ENCODE measurements around the gene RTEL1.
"Not testable (repeated sequence)": the region's sequence is repeated elsewhere in the genome, so short reads cannot be mapped to it uniquely, and the experiment has no call there.

RTEL1 gene

DNA sequence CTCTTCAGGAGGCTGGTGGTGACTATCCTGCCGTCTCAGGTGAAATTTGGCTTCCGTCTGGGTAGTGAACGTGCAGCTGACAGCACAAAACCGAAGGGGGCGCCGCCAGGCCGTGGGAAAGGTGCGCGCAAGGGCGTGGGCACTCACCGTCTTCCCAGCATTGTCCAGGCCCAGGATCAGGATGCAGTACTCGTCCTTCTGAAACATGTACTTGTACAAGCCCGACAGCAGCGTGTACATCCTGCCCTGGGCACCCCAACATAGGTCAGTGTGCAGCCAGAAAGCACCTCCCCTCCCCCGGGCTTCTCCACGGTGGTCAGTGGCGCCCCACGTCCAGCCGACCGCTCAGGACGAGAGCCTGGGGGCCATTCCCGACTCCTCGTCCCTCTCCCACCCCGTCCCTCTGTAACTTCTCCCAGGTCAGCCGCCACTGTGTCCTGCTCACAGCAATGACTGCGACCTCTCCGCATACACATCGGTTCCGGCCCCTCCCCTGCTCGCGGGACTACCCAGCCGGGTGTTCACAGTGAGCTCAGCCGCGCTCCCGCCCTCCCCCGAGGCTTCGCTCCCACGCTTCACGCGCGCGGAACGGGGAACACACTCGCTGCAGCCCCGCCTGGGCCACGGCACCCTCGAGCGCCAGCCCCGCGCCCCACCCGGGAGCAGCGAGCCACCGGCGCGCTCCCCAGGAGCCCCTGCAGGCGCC is 48.9 kb downstream of the RTEL1 start:
- DNase-seq (ENCODE audit: insufficient read length, low spot score) (peak; percentile 73), FAIRE-seq (peak; percentile 75)

DNA sequence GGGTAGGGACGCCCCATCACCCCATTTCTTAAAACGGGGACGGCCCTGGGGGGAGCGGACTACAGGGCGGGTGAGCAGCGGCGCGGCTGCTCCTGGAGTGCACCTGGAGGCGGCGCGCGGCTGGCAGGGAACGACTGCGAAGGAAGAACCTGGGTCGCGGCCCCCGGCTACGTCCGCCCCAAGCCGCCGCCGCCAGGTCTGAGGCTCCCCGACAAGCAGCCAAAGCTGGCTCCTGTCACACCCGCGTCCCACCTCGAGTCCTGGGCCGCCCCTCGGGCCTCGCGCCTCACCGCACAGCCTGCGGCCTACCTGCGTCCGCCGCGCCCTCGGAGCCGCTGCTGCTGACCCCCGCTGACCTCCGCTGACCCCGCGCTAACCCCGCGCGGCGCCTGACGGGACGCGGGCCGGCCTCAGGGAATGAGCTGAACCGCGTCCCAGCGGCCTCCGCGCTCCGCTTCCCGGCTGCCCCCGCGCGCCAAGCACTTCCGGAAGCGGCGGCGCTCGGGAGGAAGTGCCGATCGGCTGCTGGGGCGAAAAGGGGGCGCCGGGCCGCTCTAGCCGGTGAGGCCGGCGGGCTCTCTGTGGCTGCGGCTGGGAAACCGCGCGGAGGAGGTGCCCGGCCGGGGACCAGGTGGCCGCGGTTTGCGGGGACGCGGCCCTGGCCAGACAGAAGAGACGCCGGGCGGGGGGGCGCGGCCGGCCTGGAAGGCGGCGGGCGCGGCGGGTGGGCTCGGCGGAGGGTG is 49.6 kb downstream of the RTEL1 start, which contains the start of the genes ARFRP1 and ZGPAT:
ARFRP1 (minus strand) TSS at position 419 of the 743 bp plus-strand sequence. CDS start 885 bp downstream, outside the sequence.
ZGPAT (plus strand) TSS at position 482 of the 743 bp plus-strand sequence. CDS start 542 bp downstream, outside the sequence.
- peak; percentile 52 for FAIRE-seq
- DNase-seq (ENCODE audit: insufficient read length, low spot score), result peak; percentile 92

DNA sequence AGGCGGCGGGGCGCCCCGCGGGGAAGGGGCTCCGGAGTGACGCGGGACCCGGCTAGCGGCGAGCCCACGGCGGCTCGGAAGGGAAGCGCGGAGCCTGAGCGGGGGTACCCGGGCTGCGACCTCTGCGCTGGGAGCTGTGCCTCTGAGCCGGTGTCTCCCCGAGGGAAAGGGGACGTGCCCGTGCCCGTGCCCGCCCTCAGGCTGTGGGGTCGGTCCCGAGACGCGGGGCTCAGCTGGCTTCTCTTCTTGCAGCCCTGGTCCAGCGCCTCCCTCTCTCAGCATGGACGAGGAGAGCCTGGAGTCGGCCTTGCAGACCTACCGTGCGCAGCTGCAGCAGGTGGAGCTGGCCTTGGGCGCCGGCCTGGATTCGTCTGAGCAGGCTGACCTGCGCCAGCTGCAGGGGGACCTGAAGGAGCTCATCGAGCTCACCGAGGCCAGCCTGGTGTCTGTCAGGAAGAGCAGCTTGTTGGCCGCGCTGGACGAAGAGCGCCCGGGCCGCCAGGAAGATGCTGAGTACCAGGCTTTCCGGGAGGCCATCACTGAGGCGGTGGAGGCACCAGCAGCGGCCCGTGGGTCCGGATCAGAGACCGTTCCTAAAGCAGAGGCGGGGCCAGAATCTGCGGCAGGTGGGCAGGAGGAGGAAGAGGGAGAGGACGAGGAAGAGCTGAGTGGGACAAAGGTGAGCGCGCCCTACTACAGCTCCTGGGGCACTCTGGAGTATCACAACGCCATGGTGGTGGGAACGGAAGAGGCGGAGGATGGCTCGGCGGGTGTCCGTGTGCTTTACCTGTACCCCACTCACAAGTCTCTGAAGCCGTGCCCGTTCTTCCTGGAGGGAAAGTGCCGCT is 50.4 kb downstream of the RTEL1 start:
- DNase-seq (ENCODE audit: insufficient read length, low spot score), result peak; percentile 36
- FAIRE-seq, result no peak

DNA sequence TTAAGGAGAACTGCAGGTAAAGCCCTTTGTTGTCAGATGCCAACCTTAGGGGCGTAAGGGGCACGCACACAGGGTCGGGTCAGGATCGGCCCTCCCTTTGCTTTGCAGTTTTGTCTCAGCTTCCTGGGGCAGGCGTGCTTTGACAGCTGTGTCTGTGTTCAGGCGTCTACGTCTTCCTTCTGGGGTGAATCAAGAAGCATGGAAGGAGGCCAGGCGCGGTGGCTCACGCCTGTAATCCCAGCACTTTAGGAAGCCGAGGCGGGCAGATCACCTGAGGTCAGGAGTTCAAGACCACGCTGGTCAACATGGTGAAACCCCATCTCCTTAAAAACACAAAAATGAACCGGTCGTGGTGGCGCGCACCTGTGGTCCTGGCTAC is 51.0 kb downstream of the RTEL1 start:
- FAIRE-seq, result no peak
- DNase-seq (ENCODE audit: insufficient read length, low spot score), result no peak

DNA sequence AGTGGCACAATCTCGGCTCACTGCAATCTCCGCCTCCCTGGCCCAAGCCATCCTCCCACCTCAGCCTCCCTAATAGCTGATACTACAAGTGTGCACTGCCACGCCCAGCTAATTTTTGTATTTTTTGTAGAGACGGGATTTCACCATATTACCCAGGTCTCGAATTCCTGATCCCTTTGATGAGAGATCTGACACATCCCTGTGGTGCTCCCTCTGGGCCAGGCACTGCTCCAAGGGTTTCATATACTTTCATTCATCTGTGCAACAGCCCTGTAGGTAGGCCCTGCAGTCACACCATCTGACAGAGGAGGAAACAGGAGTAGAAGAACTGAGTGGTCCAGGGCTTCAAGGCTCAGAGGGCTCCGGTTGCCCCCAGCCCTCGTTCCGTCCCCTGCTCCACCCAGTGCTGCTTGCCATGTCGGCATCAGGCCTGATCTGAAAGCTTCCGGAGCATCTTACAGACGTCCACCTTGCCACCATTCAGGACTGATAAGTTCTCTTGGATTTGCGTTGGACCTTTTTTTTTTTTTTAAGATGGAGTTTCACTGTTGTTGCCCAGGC is 53.1 kb downstream of the RTEL1 start:
- no peak for DNase-seq (ENCODE audit: insufficient read length, low spot score)

DNA sequence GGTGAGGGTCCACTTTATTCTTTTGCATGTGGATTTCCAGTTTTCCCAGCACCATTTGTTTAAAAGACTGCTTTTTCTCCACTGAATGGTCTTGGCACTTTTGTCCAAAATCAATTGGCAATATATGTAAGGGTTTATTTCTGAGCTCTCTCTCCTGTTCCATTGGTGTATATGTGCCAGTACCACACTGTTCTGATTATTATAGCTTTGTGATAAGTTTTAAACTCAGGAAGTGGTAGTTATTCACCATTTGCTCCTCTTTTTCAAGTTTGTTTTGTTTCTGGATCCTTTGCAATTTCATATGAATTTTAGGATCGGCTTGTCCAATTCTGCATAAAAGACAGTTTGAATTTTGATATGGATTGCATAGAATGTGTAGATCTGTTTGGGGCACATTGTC is 54.1 kb downstream of the RTEL1 start:
- FAIRE-seq (no peak), DNase-seq (ENCODE audit: insufficient read length, low spot score) (no peak)

More for the DNA sequence above, 53.1 kb downstream of the RTEL1 start:
- no peak for FAIRE-seq

DNA sequence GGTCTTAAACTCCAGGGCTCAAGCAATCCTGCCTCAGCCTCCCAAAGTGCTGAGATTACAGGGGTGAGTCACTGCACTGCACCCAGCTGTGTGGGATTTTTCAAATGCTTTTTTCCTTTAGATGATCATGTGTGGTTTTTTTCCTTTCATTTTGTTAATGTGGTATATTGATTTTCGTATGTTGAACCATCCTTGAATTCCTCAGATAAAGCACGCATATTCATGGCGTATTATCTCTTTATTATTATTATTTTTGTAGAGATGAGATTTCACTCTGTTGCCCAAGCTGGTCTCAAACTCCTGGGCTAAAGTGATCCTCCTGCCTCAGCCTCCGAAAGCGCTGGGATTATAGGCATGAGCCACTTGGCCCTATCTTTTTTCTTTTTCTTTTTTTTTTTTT is 56.7 kb downstream of the RTEL1 start:
- DNase-seq (ENCODE audit: insufficient read length, low spot score) (no peak), FAIRE-seq (no peak)

DNA sequence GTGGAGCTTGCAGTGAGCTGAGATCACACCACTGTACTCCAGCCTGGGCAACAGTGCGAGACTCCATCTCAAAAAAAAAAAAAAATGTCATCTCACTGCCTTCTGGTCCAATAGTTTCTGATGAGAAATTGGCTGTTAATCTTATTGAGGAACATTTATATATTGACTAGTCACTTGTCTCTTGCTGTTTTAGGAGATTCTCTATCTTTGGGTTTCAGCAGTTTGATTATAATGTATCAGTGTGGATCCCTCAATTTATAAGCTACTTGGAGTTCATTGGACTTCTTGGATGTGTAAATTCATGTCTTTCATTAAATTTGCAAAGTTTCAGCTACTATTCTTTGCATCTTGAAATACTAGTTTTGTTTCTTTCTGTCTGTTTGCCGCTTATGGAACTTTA is 60.9 kb downstream of the RTEL1 start:
- FAIRE-seq (no peak), DNase-seq (ENCODE audit: insufficient read length, low spot score) (no peak)

DNA sequence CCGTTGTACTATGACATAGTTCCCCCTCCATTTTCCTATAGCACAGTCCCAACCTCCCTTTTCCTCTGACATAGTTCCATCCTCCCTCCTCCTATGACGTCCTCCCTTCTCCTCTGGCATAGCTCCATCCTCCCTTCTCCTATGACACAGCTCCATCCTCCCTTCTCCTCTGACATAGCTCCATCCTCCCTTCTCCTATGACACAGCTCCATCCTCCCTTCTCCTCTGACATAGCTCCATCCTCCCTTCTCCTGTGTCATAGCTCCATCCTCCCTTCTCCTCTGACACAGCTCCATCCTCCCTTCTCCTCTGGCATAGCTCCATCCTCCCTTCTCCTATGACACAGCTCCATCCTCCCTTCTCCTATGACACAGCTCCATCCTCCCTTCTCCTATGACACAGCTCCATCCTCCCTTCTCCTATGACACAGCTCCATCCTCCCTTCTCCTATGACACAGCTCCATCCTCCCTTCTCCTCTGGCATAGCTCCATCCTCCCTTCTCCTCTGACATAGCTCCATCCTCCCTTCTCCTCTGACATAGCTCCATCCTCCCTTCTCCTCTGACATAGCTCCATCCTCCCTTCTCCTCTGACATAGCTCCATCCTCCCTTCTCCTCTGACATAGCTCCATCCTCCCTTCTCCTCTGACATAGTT is 65.0 kb downstream of the RTEL1 start:
- not testable (repeated sequence) for FAIRE-seq

DNA sequence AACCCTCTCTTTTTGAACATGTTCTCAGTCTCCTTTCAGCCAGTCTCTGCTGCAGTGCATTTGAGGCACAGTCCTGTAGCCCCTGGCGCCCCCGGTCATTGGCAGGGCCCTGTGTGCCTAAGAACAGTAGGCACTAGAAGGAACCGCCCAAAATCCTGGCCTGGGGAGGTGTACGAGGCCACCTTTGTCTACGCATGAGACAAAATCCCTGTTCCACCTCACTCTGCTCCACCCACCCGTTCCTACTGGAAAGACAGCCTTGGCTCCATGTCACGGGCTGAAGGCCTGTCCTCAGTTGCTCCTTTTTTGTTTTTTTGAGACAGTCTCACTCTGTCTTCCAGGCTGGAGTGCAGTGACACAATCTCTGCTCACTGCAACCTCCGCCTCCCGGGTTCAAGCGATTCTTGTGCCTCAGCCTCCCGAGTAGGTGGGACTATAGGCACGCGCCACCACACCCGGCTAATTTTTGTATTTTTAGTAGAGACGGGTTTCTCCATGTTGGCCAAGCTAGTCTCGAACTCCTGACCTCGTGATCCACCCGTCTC is 72.1 kb downstream of the RTEL1 start:
- FAIRE-seq; DNase-seq (ENCODE audit: insufficient read length, low spot score): not testable (repeated sequence)

More for the DNA sequence above, 65.0 kb downstream of the RTEL1 start:
- DNase-seq (ENCODE audit: insufficient read length, low spot score), result not testable (repeated sequence)

DNA sequence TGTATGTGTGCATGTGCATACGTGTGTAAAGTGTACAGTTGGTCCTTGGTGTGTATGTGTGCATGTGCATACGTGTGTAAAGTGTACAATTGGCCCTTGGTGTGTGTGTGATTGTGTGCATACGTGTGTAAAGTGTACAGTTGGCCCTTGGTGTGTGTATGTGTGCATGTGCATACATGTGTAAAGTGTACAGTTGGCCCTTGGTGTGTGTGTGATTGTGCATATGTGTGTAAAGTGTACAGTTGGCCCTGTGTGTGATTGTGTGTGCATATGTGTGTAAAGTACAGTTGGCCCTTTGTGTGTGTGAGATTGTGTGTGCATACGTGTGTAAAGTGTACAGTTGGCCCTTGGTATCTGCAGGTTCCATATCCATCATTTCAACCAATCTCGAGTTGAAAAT is 73.3 kb downstream of the RTEL1 start:
- FAIRE-seq, result peak; percentile 8

DNA sequence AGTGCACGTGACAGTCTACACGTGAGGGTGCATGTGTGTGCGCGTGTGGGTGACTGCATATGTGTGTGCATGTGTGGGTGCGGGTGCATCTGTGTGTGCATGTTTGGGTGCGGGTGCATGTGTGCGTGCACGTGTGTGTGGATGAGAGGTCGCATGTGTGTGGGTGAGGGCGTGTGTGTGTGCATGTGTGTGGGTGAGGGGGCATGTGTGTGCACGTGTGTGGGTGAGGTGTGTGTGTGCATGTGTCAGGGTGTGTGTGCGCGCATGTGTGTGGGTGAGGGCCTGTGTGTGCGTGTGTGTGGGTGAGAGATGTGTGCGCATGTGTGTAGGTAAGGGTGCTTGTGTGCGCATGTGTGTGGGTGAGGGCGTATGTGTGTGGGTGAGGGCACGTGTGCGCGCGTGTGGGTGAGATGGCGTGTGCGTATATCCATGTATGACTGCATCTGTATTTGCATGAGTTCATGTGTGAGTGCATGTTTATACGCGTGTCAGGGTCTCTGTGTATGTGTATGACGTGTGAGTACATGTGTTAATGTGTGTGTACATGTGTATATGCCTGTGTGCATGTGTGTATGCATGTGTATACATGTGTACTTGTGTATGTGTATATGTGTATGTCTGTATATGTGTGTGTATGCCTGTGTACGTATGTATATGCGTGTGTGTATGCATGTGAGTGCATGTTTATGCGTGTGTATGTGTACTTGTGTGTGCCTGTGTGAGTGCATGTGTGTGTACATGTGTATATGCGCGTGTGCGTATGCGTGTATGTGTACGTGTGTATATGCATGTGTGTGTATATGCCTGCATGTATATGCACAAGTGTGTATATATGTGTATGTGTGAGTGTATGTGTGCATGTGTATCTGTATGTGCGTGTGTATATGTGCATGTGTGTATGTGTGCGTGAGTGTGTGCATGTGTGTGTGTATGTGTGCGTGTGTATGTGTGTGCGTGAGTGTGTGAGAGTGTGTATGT is 74.3 kb downstream of the RTEL1 start:
- DNase-seq (ENCODE audit: insufficient read length, low spot score) (no peak), FAIRE-seq (no peak)

More for the DNA sequence above, 73.3 kb downstream of the RTEL1 start:
- DNase-seq (ENCODE audit: insufficient read length, low spot score), result no peak

DNA sequence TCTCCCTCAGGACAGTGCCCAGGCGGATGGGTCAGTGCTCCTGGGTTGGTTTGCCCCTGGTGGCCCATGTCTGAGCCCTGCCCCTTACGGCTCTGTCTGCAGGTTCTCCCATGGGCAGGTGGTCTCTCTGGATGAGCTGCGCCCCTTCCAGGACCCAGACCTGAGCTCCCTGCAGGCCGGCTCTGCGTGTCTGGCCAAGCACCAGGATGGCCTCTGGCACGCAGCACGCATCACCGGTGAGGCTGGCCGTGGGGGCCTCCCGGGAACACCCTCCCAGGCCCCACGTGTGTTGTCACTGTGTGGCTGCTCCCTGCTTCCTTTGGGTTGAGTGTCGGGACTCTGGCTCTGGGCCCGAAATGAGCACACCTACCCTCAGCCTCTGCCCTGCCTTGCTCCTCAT is 75.0 kb downstream of the RTEL1 start:
- DNase-seq (ENCODE audit: insufficient read length, low spot score), result no peak
- FAIRE-seq, result no peak

DNA sequence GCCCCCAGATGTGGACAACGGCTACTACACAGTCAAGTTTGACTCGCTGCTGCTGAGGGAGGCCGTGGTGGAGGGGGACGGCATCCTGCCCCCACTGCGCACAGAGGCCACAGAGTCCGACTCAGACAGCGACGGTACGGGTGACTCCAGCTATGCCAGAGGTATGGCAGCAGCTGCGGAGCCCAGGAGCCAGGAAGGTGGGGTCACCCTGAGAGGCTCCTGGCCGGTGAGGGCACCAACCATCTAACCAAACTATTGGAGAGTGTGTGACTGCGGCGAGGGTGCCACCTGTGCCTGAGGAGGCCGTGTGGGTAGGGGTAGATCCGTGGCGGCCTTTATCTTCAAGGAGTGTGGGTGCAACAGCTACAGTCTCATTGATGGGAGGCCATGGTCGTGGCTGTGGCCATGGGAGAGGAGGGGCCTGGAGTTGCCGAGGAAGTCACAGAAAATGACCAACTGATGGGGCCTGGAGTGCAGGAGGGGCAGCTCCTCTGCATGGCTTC is 75.5 kb downstream of the RTEL1 start:
- FAIRE-seq (no peak), DNase-seq (ENCODE audit: insufficient read length, low spot score) (no peak)

DNA sequence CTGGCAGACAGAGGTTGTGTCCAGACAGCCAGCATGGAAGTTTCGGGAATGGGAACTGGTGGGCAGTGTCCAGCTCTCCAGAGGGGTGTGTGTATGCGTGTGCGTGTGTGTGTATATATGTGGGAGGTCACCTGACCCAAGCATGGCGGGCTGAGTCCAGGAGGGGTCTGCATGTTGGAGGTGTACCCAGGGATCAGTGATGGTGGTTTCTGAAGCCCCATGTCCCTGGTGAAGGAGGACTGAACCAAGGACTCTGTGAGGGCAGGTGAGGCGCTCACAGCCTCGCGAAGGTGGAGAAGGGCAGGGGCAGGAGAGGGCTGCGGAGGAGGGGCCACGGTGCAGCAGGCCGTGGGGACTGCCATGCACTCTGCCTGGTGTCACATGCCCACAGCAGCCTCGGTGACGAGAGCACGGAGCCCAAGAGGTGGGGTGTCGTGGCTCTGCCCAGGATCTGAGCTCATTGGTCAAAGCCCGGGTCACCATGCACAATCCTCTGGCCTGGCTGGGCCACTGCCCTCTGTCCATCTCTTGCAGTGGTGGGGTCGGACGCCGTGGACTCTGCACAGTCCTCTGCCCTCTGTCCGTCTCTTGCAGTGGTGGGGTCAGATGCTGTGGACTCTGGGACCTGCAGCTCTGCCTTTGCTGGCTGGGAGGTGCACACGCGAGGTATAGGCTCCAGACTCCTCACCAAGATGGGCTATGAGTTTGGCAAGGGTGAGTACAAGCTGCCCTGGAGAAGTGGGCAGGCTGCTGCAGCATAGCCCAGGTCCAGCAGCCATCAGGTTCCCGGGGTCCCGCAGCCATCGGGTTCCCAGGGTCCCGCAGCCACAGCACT is 76.2 kb downstream of the RTEL1 start:
- no peak for FAIRE-seq
- DNase-seq (ENCODE audit: insufficient read length, low spot score), result no peak

DNA sequence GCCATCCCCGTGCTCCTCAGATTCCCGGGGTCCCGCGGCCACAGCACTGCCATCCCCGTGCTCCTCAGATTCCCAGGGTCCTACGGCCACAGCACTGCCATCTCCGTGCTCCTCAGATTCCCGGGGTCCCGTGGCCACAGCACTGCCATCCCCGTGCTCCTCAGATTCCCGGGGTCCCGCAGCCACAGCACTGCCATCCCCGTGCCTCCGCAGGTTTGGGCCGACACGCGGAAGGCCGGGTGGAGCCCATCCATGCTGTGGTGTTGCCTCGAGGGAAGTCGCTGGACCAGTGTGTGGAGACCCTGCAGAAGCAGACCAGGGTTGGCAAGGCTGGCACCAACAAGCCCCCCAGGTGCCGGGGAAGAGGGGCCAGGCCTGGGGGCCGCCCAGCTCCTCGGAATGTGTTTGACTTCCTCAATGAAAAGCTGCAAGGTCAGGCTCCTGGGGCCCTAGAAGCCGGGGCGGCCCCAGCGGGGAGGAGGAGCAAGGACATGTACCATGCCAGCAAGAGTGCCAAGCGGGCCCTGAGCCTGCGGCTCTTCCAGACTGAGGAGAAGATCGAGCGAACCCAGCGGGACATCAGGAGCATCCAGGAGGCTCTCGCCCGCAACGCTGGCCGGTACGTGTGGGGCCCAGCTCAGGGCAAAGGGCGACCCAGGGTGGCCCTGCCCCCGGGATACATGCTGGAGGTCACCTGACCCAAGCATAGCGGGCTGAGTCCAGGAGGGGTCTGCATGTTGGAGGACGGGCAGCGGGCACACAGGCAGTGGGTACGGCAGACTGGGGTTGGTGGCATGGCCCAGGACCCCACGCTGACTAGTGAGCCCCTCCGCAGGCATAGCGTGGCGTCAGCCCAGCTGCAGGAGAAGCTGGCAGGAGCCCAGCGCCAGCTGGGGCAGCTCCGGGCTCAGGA is 77.1 kb downstream of the RTEL1 start:
- DNase-seq (ENCODE audit: insufficient read length, low spot score) (no peak), FAIRE-seq (no peak)
